ENCODE data around the gene HOXC9.

HOXC9 gene

DNA sequence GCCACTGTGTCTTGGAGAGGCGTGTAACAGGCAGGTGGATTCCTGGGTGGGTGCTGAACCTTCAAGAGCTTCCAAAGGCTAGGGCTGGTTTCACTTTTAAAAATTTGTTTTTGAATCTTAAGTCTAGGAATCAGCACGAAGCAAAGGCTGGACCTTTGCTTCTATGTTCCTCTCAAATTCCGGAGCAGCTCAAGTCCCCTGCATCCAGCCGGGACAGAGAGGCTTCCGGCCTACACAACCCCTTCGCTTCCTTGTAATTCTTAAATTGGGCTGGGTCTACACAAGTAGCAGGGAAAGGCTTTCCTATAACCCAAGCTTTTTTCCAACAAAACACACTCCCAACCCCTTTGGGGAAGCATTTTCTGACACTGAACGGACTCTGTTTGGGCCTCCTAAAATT lies 37.0 kb upstream of the HOXC9 start:
- no peak for DNase-seq (ENCODE audit: low spot score)

GRCh38 chr12:53963434-53964314 lies 36.3 kb upstream of the HOXC9 start:
- no peak for DNase-seq (ENCODE audit: low spot score)

DNA sequence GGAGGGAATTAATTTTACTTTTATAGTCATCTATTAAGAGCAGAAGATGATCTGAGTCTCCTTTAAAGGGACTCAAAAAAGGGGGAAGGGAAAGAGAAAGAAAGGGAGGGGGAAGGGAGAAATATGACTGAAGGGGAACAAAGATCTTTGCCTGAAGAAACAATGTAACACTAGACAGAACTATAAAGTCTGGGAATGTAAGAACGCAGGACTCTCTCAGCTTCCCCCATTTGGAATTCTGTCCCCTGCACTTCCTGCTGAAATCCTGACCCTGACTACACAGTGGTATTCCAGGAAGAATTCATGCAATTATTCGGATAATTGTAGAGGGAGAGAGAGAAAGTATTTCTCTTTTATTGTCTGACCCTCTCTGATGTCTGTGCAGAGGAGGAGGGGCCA lies 35.6 kb upstream of the HOXC9 start:
- no peak for DNase-seq (ENCODE audit: low spot score)

- peak; percentile 43 for DNase-seq (ENCODE audit: low spot score)
These were observed 34.5 kb upstream of the HOXC9 start for GRCh38 chr12:53965281-53966084.

DNA sequence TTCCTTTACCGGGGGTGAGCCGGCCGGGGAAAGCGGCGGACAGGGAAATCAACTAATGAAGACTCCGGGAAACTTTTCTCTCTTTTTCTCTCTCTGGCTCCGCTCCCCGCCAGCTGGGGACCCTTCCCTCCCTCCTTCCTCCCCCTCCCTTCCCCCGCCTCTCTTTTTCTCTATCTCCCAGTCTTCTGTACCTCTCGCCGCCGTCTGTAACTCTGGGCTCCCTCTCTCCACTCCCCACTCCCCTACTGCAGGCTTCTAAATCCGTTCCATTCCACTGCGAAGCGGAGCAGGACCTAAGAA lies 33.9 kb upstream of the HOXC9 start:
- no peak for DNase-seq (ENCODE audit: low spot score)

DNA sequence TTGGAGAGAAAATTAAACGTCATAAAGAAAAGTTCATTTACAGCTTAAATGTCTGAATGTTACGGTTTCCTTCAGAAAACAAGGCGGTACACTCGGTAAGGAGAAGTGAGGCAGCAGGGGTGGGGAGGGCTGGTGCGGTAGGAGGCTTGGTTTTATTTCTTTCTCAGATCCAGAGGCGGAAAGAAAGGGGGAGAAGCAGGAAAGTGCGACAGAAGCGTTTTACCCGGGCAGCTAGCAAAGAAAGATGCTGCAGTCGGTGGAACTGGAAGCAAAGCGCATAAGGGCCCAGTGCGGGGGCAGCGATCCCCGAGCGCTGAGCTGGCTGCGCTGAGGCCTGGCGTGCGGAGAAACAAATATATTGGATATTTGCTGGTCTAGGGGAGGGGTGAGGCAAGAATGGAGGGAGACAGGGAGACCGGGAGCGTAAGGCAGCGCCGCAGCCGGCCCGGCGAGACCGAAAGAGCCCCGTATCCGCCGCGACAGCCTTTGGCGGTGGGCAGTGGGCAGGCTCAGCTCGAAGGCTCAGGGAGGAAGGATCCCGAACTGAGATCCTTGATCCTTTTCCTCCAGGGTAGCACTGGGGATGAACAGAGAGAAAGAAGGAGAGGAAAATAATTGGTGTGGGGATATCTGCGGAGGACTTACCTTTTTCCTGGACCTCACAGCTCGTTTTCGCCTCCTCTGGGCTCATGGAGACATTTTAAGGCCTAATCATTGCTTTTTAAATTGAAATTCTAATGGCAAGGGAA lies 33.4 kb upstream of the HOXC9 start:
- no peak for DNase-seq (ENCODE audit: low spot score)

DNA sequence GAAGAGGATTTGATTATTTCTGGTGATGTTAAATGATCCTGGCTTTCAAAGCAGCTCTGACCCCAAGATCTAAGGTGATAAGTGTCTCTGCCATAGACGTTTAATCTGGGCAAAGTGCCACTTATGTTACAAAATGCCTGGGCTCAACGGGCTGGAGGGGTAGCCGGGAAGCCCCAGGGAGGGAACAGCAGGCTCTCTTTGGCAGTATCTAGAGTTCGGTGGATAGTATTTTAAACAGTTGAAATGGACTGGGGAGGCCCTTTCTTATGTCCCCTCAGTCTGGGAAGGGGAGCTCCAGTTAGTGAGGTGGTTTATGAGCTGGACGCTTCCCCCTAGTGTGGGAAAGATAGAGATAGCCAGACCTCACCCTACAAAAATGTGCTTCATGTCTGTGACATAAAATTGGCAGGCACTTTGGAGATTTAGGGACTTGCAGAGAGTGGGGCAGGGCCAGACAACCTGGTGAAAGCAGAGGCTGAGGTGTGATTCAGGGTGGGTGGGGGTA lies 32.5 kb upstream of the HOXC9 start:
- DNase-seq (ENCODE audit: low spot score): no peak

GRCh38 chr12:53968214-53969127 lies 31.5 kb upstream of the HOXC9 start:
- no peak for DNase-seq (ENCODE audit: low spot score)

GRCh38 chr12:53969588-53970259 lies 30.2 kb upstream of the HOXC9 start:
- DNase-seq (ENCODE audit: low spot score): no peak

DNA sequence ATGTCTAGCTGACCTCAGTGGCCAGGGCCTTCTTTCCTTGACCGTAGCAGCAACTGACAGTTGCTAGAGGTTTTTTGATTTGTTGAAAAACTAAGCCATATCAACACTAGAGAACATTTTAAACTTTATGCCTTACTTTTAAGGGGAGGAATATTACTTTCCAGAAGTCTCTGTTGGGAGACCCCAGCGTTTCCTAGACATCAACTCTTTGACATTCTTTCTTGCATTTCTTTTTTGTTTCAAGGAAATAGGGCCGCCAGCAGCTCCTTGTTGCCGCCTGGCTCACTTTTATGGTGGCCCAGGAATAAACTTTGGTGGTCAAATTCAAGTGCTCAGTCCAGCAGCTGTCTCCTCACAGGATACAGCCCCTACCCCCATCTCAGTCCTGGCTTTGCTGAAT lies 29.5 kb upstream of the HOXC9 start:
- DNase-seq (ENCODE audit: low spot score): no peak

DNA sequence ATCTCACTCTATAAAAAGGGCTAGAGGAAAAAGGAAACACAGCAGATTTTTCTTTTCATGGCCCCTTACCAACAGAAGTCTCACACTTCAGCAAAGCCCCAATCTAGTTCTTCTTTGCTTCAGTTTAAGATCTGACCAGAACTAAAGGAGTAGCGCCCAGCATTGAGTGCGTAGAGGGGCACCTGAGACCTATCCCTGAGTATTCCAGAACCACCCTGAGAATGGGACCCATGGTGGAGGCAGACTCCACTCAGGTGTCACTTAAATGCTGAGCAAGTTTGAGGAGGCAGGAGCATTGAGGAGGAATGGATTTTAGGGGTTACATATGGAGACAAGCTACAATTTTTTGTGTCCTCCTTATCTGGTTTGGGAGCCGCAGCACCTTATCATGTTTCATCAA lies 28.8 kb upstream of the HOXC9 start:
- DNase-seq (ENCODE audit: low spot score): no peak

DNA sequence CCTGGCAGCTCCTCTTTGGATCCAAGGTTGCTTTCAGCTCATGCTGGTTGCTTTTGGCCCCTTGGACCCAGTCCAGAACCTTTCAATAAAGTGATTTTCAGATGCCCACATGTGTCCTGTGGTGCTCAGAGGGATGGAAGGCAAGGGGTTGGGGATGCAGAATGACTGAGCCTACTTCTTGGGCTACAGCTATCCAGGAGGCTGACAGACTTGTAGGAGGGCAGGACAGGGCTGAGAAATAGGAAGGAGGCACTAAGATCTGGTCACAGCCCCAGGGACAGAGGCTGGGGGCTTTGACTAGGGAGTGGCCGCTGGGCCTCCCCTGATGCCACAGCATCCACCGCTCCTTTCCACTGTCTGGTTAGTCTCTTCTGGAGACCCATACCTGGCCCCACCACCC lies 28.3 kb upstream of the HOXC9 start:
- no peak for DNase-seq (ENCODE audit: low spot score)

DNA sequence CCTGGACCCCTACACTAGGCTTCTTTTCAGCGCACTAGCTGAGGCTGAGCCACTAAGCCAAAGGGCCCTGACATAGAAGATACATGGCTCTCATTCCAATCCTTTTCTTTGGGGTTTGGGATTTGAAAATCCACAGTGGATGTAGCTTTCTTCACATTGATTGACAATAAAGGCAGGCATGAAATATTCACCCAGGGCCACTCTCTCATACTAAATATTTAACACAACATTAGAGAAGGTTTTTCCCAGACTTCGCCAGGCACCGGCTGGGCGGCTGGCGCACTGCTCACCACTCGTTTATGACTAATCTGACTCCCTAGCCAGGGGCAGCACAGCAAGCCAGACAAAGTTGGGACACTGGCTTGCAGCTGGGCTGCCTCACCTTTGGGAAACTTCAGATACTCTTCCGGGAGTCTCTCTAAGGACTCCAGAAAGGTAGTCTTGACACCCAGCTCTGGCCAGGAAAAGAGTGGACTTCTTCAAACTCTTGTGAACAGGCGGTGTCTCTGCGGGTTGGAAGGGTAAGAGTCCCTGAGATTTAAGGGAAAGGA lies 27.7 kb upstream of the HOXC9 start:
- no peak for DNase-seq (ENCODE audit: low spot score)

GRCh38 chr12:53972722-53973235 lies 27.2 kb upstream of the HOXC9 start, which contains the start of gene HOXC11:
TSS of gene HOXC11 (plus strand) at chr12:53973126. CDS start at chr12:53973242, 116 bp downstream.
- no peak for DNase-seq (ENCODE audit: low spot score)

GRCh38 chr12:53973236-53974042 lies 26.5 kb upstream of the HOXC9 start:
- no peak for DNase-seq (ENCODE audit: low spot score)

GRCh38 chr12:53974084-53975063 lies 25.6 kb upstream of the HOXC9 start, which contains the start of gene HOTAIR:
TSS of gene HOTAIR (minus strand) at chr12:53974954.
- DNase-seq (ENCODE audit: low spot score): no peak

- DNase-seq (ENCODE audit: low spot score): no peak
These were observed 24.9 kb upstream of the HOXC9 start for GRCh38 chr12:53975064-53975471.
